ENCODE results near the gene ARMC2.
"Not testable (repeated sequence)": the region's sequence is repeated elsewhere in the genome, so short reads cannot be mapped to it uniquely, and the experiment has no call there.

DNA sequence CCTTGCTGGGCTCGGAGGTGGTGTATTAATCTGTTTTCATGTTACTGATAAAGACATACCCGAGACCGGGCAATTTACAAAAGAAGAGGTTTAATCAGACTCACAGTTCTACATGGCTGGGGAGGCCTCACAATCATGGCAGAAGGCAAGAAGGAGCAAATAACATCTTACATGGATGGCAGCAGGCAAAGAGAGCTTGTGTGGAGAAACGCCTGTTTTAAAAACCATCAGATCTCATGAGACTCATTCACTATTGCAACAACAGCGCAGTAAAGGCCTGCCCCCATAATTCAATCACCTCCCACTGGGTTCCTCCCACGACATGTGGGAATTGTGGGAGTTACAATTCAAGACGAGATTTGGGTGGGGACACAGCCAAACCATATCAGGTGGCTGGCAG, 30.9 kb upstream of the ARMC2 start:
- TF ChIP-seq, protein P1, sequence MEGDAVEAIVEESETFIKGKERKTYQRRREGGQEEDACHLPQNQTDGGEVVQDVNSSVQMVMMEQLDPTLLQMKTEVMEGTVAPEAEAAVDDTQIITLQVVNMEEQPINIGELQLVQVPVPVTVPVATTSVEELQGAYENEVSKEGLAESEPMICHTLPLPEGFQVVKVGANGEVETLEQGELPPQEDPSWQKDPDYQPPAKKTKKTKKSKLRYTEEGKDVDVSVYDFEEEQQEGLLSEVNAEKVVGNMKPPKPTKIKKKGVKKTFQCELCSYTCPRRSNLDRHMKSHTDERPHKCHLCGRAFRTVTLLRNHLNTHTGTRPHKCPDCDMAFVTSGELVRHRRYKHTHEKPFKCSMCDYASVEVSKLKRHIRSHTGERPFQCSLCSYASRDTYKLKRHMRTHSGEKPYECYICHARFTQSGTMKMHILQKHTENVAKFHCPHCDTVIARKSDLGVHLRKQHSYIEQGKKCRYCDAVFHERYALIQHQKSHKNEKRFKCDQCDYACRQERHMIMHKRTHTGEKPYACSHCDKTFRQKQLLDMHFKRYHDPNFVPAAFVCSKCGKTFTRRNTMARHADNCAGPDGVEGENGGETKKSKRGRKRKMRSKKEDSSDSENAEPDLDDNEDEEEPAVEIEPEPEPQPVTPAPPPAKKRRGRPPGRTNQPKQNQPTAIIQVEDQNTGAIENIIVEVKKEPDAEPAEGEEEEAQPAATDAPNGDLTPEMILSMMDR (IDR thresholded peaks at IDR 0.05): not testable (repeated sequence)
- TF ChIP-seq POLR2A (IDR thresholded peaks at IDR 0.05): not testable (repeated sequence)
